HL-60/S4 treated with retinoic acid at 250 ng/mL for 4 days and 3 days (cell line): ENCODE measurements around the gene PTPRM.
"Not testable (repeated sequence)": the region's sequence is repeated elsewhere in the genome, so short reads cannot be mapped to it uniquely, and the experiment has no call there.

Experiments
- in situ Hi-C: fragments of 300-500 bp; cut with MboI; formaldehyde crosslinking; loops from 2 replicates; pipeline ENCODE4 v1.7.0; 2022; ENCODE audit warnings: low sequenced_read_pairs

The PTPRM gene

DNA sequence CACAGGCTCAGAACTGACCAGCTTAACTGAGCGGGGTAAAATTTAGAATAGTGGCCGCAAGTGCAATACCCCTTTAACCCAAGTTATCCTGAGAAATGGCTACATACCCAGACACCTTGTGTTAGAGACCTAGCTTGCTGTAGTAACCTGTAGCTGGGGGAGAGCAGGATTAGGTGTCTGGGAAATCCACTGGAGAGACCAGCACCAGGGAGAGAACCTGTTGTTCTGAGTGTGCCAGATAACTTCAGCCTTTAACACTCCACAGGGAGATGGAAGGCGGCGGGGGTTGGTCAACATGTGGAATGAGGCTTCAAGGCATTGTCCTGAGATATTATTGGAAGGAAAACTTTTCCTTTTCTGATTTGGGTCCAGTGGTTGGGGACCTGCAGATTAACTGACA is 356.0 kb downstream of the PTPRM start:
- in situ Hi-C loops, result no loop called here

DNA sequence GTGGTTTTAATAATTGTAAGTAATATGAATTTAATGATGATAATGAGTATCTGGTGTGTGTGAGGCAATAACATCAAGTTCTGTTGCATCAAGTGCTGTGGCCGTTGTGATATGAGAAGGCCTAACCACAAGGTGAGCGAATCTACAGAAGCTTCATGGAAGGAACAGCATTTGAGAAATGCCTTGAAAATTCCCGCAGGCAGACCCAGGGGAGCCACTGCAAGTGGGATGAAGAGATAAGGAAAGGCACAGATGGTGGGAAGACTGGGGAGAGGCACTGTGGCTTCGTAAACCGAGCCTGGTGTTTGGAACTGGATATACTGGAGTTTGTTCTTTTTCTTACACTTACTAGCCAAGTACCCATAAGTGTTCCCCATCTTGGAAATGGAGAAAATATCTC is 357.5 kb downstream of the PTPRM start:
- in situ Hi-C loops, result no loop called here

DNA sequence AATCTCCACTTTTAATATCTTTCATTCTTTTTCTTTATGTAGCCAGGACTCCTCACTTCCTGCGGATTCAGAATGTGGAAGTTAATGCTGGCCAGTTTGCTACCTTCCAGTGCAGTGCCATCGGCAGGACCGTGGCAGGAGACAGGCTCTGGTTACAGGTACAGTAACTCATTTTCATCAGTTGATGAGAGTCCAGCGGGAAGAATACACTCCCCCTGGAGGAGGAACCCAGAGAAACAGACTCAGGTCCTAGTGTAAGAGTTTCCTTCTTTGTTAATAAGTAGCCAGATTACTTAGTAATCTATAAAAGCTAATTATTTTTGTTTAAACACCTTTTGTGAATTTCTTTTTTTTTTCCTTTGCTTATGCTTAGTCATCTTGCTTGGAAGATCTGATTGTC is 359.4 kb downstream of the PTPRM start:
- in situ Hi-C loops, result no loop called here

DNA sequence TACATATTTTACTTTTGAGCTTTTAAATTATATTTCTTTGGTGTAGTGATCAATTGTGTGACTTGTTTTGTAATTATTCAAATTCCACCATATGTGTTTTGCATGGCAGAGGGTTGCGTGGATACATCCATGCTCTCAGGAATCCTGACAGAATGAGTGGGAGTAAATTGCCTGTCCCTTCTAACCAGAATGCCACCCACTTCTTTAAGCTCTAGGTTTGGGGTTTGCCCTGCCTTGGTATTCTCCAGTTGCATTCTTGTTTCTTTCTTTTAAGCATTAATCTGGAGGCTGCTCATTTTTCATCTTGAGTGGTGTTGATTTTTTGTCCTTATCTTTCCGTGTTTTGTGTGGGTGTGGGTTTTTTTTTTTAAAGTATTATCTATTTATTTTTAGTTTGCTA is 360.0 kb downstream of the PTPRM start:
- in situ Hi-C loops, result no loop called here

DNA sequence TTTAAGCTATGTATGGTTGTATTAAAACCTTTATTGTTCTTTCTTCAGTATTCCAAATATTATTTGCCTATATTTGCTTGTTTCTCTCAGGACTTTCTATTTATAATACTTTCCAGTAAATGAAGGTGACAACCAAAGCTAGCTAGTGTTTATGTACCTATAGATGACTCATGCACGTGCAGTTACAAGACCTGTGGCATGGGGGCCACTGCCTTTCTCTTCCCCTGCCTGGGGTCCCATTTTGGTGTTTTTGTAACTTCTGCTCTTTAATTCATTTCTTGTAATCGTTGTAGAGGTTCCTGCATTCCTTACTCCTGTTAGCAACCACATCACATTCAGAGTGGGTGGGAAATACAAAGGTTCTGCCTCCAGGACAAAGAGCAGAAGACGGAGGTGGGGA is 364.6 kb downstream of the PTPRM start:
- in situ Hi-C loops, result no loop called here

DNA sequence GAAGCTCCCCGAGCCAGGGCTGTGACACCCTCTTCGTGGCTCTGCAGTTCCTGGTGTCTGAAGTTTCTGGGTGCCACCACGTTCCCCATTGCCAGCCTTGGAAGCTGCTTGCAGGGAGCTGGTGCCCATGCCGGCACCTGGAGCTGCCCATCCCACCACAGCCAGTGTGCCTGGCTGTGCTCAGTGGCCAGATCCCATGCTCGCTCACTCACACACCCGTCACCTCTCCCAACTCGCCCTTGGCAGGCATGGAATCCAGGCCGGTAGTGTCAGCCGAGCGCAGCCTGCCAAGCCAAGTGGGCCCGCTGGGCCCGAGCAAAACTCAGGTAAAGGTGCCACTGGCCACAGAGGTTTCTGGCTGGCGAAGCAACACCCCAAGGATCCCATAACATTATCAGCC is 370.2 kb downstream of the PTPRM start:
- in situ Hi-C loops, result no loop called here

DNA sequence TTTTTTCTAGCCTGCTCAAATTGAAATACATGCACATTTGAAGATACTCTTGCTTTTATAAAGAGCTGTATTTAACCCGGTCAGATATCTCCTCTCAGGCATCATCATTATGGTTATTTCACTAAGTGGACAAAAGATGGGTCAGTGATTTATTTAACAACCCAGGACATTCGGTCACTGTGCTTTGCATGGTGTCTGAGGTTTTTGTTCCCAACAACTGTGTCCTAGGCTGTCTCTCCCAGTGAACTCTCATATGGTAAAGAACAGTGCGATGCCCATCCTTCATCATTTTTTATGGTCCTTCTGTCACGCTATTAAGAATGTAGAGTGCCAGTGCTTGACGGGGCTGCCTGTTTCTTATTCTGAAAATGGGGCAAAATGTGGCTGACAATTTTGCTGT is 372.4 kb downstream of the PTPRM start:
- in situ Hi-C loops, result no loop called here

DNA sequence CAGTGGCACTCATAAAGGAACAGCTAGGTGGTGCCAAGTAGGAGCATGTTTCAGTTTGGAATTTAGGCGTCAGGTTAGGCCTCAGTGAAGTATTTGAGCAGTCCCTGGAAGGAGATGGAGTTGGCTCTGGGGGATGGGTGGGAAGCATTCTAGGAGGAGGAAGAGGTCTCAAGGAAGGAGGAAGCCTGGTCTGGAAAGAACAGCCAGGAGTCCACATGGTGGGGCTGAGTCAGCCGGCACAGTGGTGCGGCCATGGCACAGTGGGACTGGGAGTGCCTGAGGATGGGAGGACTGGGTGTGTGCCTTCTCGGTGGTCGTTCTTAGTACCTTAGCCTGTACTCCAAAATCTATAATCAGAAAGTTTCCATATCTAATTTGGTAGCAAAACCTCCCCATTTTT is 373.3 kb downstream of the PTPRM start:
- in situ Hi-C loops, result no loop called here

DNA sequence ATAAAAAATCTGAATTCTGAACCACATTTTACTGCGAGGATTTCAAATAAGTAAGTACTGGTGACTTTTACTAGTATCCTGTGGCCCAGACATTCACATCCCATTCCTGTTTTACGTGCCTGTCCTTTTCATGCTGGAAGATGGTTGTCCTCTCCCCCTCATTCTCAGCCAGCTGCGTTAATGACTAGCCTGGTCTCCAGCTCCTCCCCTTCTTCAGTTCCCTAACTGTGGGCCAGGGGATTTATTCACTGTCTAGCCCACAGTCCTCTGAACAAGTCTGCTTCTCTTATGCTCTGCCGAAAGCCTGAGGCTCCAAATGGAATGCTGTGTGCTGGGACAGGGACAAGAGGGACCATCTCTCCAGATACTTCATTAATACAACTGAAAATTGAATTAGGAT is 373.9 kb downstream of the PTPRM start:
- in situ Hi-C loops, result no loop called here

DNA sequence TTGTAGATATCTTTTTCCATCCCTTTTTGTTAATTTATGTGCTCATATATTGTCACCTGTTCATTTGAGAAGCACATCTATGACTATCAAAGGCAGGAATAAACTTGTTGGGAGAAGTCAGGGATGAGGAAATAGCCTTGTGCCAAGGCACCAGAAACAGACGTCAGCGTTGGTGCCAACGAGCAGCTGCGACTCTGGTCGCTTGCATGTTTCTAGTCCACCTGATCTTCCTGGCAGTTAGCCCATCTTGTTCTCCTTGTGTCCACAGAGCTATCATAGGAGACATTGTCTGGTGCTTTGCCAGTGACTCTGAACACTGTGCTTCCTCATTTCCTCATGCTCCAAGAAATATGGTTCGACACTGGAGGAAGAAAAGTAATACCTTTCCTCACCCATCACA is 374.4 kb downstream of the PTPRM start:
- in situ Hi-C loops, result no loop called here

DNA sequence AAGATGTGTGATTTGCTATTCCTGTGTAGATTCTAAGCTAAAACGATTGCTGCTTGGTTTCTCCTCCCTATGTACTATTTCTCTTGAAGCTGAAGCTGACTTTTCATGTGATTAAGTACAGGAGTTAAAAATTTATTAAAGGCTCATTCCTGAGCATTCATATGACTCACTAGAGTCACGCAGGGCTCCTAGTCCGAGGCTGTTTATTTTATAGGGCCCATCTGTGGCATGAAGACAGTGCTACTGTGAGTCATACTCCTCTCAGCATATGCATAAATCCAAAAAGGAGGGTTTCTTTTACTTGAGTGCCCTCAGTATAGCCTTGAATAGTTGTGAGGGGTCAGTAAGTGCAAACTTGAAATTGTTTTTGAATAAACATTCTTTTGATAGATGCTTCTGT is 378.8 kb downstream of the PTPRM start:
- in situ Hi-C loops, result no loop called here

DNA sequence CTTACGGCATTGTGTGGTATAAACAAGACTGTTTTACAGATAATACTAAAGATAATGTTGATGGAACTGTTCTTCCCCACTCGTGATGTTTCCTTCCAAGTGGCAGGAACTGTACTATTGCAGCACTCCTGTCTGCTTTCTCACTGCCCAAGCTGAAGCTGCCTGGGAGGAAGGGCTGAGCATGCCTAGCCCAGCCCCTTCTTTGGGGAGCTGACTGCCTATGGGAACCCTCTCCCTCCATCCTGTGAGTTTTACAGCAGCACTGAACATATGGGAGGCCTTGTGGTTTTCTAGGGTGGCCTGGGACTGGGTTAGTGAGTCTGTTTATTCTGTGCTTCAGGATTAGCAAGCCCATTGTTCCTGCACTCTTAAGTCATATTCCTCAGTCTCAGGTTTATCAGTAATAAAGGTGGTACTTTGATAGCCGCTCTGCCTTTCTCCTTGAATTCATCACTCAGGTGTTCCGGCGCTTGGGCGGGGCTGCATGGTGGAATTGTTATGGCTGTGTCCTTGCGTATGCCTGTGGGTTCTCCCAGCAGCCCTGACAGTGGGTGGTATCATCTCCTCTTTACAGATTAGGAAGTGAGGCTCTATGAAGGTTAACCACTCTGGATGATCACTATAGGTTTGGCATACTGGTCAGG is 379.7 kb downstream of the PTPRM start:
- in situ Hi-C loops, result no loop called here

DNA sequence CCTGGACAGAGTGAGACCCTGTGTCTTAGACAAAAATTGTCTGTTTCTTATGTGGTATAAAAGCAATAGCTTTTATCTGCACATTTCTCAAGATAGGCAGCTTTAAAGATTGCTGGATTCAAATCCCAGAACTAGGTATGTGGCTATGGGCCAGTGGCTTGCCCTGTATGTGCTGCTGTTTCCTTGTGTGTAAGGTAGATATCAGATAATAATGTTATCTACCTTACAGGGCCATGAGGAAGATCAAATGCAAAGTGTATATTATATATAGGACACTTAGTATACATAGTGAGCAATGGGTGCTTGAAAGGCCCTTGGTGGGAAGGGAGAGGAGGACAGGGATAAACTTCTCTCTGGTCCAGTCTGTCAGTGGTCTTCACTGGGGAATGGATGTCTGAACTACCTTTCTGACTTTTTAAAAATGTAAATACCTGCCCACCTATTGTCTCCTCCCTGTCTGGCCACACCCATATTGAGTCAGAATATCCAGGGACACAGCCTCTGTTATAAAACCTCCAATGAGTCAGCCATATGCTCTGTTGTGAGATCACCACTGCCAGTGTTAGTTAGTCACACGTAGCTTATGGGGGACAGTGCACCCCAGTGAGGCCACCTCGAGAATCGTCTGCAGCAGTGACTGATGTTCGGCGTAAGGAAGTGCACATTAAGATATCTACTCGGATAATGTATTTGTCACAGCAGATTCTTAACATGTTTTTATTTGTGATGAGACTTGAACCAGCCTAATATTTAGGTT is 383.4 kb downstream of the PTPRM start:
- in situ Hi-C loops, result no loop called here

DNA sequence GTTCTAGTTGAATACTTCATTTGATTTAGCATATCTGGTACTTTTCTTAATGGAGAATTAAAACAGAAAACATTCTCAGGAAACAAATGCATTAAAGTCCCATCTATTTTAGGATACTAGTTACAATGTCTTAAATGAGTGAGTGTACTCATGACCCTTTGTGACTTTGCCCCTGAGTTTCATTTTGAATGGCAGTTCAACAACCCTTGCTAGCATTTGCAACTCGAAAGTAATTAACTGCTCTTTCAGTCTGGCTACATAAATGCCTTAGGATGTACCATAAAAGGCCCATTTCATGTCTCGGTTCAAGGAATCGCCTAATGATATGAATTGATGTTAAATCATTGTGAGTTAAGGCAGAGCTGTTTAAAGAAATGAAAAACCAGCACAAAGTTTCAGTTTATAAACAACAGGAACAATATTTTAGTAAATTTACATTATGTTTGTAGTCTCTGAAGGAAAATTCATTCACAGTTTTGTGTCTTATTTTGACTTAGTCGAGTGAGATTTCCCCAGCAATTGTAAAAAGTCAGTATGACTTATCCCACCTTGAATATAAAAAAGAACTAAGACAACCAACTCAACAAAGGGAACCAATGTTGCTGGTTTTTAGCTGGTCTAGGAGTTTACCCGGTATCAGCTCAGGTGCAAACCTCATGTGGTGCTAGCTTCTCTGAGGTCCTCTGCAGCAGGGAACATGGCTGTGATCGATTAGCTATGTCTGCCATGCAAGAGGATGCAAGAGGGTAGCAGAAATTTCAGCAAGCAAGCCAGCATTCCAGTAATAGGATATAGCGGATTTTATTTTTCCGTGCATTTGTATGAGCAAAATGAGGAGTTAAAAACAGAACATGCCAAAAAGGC is 386.2 kb downstream of the PTPRM start:
- in situ Hi-C loops, result no loop called here

DNA sequence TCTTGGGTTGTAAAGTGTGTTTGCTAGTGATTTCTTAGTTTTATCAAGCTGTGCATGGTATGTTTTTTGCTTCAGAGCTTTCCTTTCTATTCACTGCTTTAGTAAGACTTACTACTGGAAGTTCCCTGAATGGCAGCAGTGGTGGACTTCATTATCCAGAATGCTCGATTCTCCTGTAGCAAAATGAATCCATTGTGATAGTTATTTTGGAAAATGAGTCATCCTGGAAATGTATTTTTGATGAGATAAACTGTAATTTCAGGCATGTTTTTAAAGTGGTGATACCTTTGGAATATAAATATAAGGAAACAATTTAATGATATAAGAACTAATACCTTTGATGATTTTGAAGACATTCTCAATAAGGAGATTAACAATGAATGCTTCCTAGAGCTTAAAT is 387.1 kb downstream of the PTPRM start:
- in situ Hi-C loops, result no loop called here

DNA sequence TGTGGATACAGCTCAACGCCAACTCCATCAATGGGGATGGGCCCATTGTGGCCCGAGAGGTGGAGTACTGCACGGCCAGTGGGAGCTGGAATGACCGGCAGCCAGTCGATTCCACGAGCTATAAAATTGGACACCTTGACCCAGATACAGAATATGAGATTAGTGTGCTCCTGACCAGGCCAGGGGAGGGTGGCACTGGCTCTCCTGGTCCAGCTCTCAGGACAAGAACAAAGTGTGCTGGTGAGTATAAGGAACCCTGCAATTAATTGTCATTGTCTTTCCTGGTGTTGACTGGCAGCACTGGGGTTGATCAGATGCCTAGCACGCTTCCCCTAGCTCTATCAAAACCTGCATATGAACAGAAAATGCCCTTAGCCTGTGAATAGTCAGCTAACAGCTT is 388.1 kb downstream of the PTPRM start:
- in situ Hi-C loops, result no loop called here

DNA sequence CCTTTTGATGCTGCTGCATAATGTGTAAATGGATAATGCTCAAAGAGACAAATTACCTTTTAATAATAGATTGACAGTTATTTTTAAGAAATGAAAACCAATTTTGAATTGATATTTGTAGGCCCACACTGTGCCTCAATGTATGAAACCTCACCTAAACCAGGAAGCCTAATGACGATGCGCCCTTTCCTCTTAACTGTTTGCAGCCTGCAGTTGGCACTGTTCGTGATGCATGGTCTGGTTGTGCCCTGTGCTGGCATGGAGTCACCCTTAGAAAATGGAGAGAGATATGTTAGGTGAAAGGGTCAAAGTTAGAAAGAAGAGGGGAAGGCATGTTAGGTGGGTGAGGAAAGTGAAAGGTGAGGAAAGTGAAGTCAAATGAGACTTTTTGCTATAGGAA is 390.2 kb downstream of the PTPRM start:
- in situ Hi-C loops, result no loop called here

DNA sequence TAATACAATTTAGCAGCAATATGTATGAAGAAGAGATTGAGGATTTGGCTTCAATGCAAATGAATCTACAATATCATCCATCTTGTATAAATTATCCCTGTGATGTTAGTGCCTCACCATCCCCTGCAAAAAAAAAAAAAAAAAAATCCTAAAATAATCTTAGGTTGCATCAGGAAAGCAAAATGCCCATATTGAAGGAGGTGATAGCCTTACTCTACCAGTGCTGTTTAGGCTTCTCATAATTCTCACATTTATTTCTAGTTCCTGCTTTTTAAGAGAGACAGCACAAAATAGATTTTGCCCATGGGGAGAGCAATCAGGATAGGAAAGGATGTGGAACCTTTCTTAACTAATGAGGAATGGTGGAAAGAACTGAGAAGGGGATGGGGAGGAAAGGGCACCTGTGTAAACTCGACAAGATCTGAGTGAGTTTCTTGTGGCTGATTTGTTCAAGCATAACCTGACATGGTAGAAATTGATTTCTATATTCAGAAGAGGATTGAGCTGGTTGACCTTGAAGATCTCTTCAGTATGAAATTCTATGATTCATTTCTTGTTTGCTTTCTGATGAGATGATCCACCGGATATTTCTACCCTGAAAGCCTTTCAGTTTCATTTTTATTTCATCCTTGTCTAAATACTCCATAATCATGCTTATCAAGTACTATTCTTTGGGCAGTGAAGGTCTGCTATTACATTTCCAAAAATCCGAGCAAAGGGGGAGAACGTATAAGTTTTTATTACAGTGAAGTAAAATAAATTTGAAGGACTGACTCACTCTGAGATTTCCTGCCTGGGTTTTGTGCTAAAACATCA is 391.2 kb downstream of the PTPRM start:
- in situ Hi-C loops, result no loop called here

DNA sequence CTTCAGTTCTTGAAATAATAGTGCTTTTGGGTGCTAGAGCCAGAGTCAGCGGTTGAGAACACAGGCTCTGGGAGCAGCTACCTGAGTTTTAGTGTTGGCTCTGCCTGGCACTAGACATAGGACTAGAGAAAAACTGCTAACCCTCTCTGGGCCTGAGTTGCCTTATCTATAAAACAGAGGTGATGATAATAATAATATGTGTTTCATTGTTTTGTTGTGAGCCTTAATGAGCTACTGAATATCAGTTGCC is 391.7 kb downstream of the PTPRM start:
- in situ Hi-C loops, result no loop called here

DNA sequence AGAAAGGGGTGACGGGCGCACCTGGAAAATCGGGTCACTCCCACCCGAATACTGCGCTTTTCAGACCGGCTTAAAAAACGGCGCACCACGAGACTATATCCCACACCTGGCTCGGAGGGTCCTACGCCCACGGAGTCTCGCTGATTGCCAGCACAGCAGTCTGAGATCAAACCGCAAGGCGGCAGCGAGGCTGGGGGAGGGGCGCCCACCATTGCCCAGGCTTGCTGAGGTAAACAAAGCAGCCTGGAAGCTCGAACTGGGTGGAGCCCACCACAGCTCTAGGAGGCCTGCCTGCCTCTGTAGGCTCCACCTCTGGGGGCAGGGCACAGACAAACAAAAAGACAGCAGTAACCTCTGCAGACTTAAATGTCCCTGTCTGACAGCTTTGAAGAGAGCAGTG is 399.6 kb downstream of the PTPRM start:
- in situ Hi-C loops, result not testable (repeated sequence)

DNA sequence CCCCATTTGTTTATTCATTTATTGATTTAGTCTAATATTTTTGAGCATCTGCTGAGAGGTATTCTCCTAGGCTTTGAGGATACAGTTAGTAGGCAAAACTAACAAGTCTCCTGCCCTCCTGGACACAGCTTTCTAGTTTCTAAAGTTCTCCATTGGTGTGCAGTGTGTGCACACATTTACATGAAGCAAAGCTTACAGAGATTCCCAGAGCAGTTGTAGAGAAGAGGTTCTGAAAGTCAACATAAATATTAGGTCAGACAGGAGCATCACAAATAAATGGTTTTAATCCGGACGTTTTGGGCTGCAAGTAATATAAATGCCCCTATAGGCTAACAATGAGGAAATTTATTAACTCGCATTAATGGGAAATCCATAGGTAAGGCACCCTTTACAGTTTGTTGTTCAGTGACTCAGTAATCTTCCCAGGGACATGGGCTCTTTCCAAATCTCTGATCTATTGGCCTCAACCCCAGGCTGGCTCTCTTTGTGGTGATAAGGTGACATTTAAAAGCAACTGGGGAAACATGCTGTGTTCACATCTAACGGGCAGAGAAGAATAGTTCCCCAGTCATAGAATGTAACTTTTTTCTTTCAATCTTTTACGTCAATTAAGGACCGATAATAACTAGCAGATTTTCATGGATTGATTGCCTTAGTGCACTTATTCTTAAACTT is 407.2 kb downstream of the PTPRM start:
- in situ Hi-C loops, result no loop called here
